Muscle of arm (tissue), 12 donors: Measurements from ENCODE around the gene ZFHX3. TPM values are rescaled to one million over a fixed set of nuclear protein-coding genes. Genes with fewer than 3 reads are reported as not detected.

Experiments
- DNase-seq: peaks from one replicate; pipeline ENCODE4 v3.0.0-alpha.2; 2013
- polyA plus RNA-seq, 12 donors: library from polyadenylated mRNA; unstranded; fragments of 120-200 nt; gene quantifications; one replicate each; pipeline ENCODE4 v1.2.1, GENCODE V29; 2013; ENCODE audit not compliant: insufficient read length in 12 of 12

The ZFHX3 gene
- polyA plus RNA-seq, 12 donors = 7.2 to 25.4 (median 9.7) TPM

DNA sequence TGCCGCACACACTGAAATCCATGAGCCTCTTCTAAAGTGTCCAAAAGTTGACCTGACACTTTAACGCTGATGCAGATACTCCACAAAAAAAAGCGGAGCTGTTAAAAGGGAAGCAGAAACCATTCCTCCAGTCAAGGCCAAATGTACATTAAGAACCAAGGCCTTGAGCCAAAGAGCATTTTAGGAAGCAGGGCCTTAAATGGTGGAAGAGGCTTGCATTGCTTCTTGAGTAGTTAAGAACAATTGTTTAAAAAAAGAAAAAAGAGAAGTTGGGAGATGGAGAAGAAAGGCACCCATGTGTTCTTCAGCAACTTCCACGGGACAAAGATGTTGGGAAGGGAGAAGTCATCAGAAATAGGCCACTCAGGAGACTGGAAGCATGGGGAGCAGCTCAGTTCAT lies 6.3 kb downstream of the ZFHX3 start:
- no peak for DNase-seq

GRCh38 chr16:73040735-73041402 lies 7.1 kb downstream of the ZFHX3 start:
- DNase-seq = no peak

- no peak for DNase-seq
Observed at GRCh38 chr16:73040136-73040535, 7.8 kb downstream of the ZFHX3 start.

DNA sequence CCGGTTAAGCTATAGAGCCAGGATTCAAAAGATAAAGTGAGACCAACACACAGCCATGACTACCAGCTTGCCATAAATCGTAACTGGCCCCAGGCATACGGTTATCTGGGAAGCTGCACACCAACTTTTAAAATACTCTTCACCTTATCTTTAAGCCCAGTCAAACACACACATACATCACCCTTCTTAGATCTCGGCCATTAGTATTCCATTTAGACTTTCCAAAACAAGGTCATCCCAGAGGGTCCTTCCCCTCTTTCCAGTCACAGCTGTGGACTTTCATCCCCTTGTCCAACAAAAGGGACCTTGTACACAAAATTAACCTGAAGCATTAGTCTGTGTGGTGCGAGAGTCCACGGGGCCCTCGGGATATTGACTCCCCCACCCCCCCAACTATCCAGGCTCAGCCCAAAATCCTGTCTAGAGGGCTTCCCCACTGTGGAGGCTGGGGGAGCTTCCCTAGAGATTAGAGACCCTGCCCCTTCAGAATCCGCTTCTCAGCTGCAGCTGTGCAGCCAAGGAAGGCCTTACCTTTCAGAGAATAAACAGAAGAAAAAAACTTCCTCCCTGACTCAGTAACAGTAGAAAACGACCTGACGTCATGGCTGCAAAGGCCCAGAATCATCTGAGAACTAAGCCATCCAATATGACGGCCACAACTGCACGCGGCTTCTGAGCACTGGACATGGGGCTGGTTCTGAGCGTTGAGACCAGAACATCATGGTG lies 9.9 kb downstream of the ZFHX3 start:
- no peak for DNase-seq

GRCh38 chr16:73037331-73037745 lies 10.6 kb downstream of the ZFHX3 start:
- no peak for DNase-seq

DNA sequence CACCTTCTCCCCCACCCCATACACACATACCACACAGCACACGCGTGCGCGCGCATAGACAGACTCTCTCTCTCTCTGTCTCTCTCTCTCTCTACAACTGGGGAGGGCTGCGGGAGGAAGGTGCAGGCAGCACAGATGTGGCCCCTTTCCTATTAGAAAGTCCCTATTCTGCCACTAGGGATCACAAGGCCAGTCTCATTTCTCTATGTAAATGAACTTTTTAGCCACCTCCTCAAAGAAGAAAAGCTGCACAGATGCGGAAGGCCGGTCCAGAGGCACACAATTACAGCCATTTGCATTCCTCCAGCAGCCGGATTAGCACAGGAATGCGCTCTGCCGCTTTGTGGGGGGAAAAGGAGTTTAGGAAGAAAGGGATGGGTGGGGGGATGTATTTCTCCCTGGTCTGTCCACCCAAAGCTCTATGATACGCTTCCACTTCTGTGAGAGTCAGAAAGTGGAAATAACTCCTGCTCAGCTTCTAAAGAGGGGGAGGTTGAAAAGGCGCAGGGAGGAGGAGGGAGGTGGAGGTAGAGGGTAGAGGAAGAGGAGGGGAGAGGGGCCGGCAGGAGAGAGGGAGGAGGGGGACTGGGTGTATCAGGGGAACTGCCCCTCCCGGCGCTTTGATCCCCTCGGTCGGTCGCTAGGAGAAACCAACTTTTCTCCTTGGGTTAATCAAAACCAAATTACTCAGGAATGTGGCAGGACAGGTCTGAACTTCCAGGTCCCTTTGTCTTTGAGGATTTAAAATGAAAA lies 11.7 kb downstream of the ZFHX3 start:
- no peak for DNase-seq

DNA sequence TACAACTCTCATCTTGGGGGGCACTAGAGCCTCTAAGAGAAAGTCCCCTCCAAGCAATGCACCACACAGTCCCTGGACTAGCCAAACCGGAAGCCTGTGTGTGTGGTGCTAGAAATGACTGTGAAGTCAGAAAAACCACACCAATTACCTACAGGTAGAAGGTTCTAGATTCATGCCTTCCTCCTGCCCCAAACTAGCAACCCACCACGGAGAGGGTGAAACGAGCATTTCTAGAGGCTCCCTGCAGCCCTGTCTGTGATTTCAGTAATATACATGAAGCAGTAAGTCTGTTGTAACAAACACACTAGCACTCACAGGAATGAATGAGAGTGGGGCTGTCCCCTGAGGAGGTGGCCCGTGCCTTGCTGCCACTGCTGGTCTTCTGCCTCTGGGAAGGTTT lies 13.6 kb downstream of the ZFHX3 start:
- no peak for DNase-seq

- DNase-seq = no peak
Observed at GRCh38 chr16:73033271-73033998, 14.5 kb downstream of the ZFHX3 start.

DNA sequence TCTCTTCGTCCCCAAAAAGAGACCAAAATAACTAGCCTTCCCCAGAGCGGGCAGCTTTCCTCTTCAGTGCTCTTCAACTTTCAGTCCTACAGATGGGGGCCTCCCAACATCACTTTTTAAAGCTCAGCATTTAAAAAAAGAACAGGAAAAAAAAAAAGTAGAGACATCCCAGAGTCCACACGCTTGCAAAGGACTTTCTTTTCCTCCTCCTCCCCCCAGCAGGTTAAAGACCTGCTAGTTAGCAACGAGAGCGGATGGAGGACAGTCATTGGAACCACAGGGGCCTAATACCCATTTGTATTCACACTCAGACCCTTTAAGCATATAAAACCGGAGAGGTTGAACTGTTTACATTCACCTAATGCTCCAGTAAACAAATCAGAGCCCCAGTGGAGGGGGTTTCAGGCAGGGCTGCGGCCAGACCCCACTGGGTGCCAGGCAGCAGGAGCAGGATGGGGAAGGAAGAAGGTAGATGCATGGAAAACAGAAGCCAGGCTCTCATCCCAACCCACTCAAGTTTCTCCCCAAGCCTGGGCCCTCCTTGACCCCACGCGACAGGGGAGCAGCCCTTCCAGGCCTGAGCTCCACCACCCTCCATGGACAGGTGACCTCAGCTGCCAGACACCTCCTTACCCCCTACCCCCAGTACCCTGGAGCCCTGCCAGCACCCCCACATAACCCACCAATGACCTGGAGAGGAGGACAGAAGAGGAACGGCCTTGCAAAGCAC lies 15.2 kb downstream of the ZFHX3 start:
- DNase-seq = no peak

DNA sequence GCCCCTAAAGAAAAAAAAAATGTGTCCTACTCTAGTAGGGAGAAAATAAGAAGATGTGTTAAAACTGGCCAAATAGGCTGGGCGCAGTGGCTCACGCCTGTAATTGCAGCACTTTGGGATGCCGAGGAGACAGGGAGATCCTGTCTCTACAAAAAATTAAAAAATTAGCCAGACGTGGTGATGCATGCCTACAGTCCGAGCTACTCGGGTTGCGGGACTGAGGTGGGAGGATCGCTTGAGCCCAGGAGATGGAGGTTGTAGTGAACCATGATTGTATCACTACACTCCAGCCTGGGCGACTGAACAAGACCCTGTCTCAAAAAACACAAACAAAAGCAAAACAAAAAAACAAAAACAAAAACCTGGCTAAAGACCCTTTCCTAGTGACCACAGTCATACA lies 15.9 kb downstream of the ZFHX3 start:
- DNase-seq = no peak

- no peak for DNase-seq
Observed at GRCh38 chr16:73031155-73031866, 16.6 kb downstream of the ZFHX3 start.

- no peak for DNase-seq
Observed at GRCh38 chr16:73028721-73029361, 19.1 kb downstream of the ZFHX3 start.

GRCh38 chr16:73028263-73028662 lies 19.7 kb downstream of the ZFHX3 start:
- no peak for DNase-seq

GRCh38 chr16:73027685-73028111 lies 20.2 kb downstream of the ZFHX3 start:
- no peak for DNase-seq

GRCh38 chr16:73026754-73027684 lies 20.9 kb downstream of the ZFHX3 start:
- DNase-seq = no peak

DNA sequence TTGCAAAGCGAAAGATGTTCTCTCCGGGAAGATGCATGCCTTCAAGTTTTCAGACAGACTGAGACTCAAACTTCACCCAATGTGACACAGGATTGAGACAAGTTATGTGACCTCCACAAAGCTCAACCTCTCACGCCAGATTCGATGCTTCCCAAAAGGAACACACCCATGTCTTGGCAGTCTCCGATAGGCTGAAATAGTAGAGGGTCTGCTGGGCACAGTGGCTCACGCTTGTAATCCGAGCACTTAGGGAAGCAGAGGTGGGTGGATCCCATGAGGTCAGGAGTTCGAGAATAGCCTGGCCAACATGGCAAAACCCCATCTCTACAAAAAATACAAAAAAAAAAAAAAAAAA lies 22.1 kb downstream of the ZFHX3 start:
- DNase-seq = no peak

- DNase-seq = no peak
Observed at GRCh38 chr16:73025151-73025855, 22.6 kb downstream of the ZFHX3 start.

DNA sequence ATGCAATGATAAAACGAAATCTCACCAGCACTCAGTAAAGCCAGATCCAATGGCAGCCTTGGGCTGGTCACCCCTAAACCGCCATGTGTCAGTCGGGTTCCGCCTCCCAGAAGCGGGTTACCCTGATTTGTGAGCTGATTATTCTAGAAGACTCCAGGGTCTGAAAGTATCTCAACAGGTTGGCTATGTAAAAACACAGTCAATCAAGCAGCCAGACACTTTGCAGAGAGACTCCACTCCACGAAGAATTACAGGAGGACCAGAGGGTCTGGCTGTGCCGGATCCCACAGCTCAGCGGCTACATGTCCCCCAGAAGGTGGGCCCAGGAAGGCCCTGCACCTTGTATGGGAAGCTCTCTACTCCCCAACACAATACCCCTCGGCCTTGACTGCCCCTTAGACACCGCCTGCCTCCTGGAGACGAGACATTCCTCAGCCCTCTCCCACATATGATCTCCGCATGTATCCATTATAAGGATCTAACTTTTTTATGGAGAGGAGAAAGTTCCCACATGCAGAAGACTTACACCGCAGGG lies 23.3 kb downstream of the ZFHX3 start:
- DNase-seq = no peak
